Measurements from ENCODE around the gene TMEM201. TPM values are rescaled to one million over a fixed set of nuclear protein-coding genes. Genes with fewer than 3 reads are reported as not detected.

The TMEM201 gene
- total RNA-seq, 1 donor from 2014 or later, result 9.9 TPM

GRCh38 chr1:9589144-9589718 lies 520 bp downstream of the TMEM201 start:
- TF ChIP-seq CTCF (IDR thresholded peaks at IDR 0.05; ENCODE audit: insufficient read depth, low read length, poor library complexity, severe bottlenecking), result no peak
- no peaks in the 10 kb centered on the region for H3K27me3 ChIP-seq (ENCODE audit: control insufficient read depth, insufficient read depth, low read length)
- no peaks in the 10 kb centered on the region for H3K36me3 ChIP-seq (ENCODE audit: control insufficient read depth, insufficient read depth, low read length)
- peak overlapping the region; percentile 53 for H3K4me3 ChIP-seq (ENCODE audit: low read depth, low read length)
- DNase-seq (ENCODE audit: low read depth), result no peak

GRCh38 chr1:9589719-9590157 lies 1.0 kb downstream of the TMEM201 start:
- DNase-seq (ENCODE audit: low read depth), result no peak
- TF ChIP-seq CTCF (IDR thresholded peaks at IDR 0.05; ENCODE audit: insufficient read depth, low read length, poor library complexity, severe bottlenecking), result no peak

GRCh38 chr1:9590201-9590600 lies 1.5 kb downstream of the TMEM201 start:
- no peak for TF ChIP-seq CTCF (IDR thresholded peaks at IDR 0.05; ENCODE audit: insufficient read depth, low read length, poor library complexity, severe bottlenecking)
- Histone ChIP-seq H3K36me3 (ENCODE audit: control insufficient read depth, insufficient read depth, low read length) (no peaks in the 10 kb centered on the region), H3K27me3 (ENCODE audit: control insufficient read depth, insufficient read depth, low read length) (no peaks in the 10 kb centered on the region), H3K4me3 (ENCODE audit: low read depth, low read length) (no peak overlapping the region)
- DNase-seq (ENCODE audit: low read depth), result no peak

More at GRCh38 chr1:9589719-9590157, 1.0 kb downstream of the TMEM201 start:
- Histone ChIP-seq H3K27me3 (ENCODE audit: control insufficient read depth, insufficient read depth, low read length) (no peaks in the 10 kb centered on the region), H3K4me3 (ENCODE audit: low read depth, low read length) (peak overlapping the region; percentile 53), H3K36me3 (ENCODE audit: control insufficient read depth, insufficient read depth, low read length) (no peaks in the 10 kb centered on the region)

GRCh38 chr1:9590945-9591668 lies 2.4 kb downstream of the TMEM201 start:
- TF ChIP-seq CTCF (IDR thresholded peaks at IDR 0.05; ENCODE audit: insufficient read depth, low read length, poor library complexity, severe bottlenecking), result no peak
- DNase-seq (ENCODE audit: low read depth), result no peak
- Histone ChIP-seq H3K27me3 (ENCODE audit: control insufficient read depth, insufficient read depth, low read length) (no peaks in the 10 kb centered on the region), H3K36me3 (ENCODE audit: control insufficient read depth, insufficient read depth, low read length) (no peaks in the 10 kb centered on the region), H3K4me3 (ENCODE audit: low read depth, low read length) (no peak overlapping the region)

- Histone ChIP-seq H3K4me3 (ENCODE audit: low read depth, low read length) (no peak overlapping the region), H3K27me3 (ENCODE audit: control insufficient read depth, insufficient read depth, low read length) (no peaks in the 10 kb centered on the region), H3K36me3 (ENCODE audit: control insufficient read depth, insufficient read depth, low read length) (no peaks in the 10 kb centered on the region)
- no peak for TF ChIP-seq CTCF (IDR thresholded peaks at IDR 0.05; ENCODE audit: insufficient read depth, low read length, poor library complexity, severe bottlenecking)
- no peak for DNase-seq (ENCODE audit: low read depth)
These were observed 3.2 kb downstream of the TMEM201 start for GRCh38 chr1:9591669-9592509.
